ENCODE results near the gene NFIA.

The NFIA gene

DNA sequence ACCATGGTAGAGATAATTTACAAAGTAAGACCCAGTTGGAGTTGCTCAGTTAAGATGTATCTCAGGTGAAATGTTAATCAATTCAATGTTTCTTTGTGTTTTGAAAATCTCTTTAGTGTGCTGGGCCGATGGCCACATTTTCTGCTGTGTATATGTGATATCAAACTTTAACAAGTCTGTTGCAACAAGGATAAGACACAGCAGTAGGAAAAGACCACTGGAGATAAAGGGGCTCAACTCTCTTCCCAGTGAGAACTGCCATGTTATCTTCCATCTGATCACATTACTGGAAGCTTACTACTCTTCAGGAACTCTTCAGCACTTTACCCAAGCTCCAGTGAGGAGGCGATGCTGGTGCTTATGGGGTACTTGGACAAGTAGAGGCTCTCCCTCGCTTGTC is 227.7 kb downstream of the NFIA start:
- no peak overlapping the region for H3K4me3 ChIP-seq (ENCODE audit: extremely low read depth, insufficient read depth, low read length, poor library complexity, severe bottlenecking)
- H3K4me1 ChIP-seq (ENCODE audit: control insufficient read depth, insufficient read depth, low read length, poor library complexity, severe bottlenecking) = no peaks in the 10 kb centered on the region

DNA sequence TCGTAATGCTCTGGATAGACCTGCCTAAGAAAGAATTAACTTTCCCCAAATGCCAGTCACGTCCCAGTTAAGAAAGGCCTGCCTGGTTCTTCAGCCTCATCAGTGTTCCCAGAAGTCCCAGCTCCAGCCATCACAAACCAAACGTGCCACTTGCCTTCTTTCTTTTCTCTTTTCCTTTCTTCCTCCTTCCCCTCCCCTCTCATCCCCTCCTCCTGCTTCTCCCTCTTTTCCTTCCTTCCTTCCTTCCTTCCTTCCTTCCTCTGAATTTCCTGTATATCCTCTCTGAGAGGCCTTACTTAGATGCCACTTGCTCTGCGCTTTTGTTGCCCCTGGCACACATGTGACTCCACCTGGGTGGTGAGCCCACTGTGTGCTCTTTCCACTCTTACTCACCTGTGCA is 228.2 kb downstream of the NFIA start:
- Histone ChIP-seq H3K36me3 (ENCODE audit: control insufficient read depth, insufficient read depth, low read length) (no peaks in the 10 kb centered on the region), H3K9me3 (ENCODE audit: control insufficient read depth, low read length) (no peaks in the 10 kb centered on the region), H3K4me1 (ENCODE audit: control insufficient read depth, insufficient read depth, low read length, poor library complexity, severe bottlenecking) (no peaks in the 10 kb centered on the region), H3K4me3 (ENCODE audit: extremely low read depth, insufficient read depth, low read length, poor library complexity, severe bottlenecking) (no peak overlapping the region), H3K27ac (ENCODE audit: low read depth, low read length, severe bottlenecking) (no peak overlapping the region)
- 96 to 98% methylated on average over 4 of the region's 4 CpGs for WGBS, 2 experiments (ENCODE audit: insufficient coverage in 2 of 2)

More for the DNA sequence above, 227.7 kb downstream of the NFIA start:
- Histone ChIP-seq H3K9me3 (ENCODE audit: control insufficient read depth, low read length) (no peaks in the 10 kb centered on the region), H3K27ac (ENCODE audit: low read depth, low read length, severe bottlenecking) (no peak overlapping the region), H3K36me3 (ENCODE audit: control insufficient read depth, insufficient read depth, low read length) (no peaks in the 10 kb centered on the region)
- WGBS, 2 experiments (ENCODE audit: insufficient coverage in 2 of 2) = 75% methylated on average over 1 of the region's 3 CpGs; no CpG with 5 or more reads in 1 of the 2 experiments

DNA sequence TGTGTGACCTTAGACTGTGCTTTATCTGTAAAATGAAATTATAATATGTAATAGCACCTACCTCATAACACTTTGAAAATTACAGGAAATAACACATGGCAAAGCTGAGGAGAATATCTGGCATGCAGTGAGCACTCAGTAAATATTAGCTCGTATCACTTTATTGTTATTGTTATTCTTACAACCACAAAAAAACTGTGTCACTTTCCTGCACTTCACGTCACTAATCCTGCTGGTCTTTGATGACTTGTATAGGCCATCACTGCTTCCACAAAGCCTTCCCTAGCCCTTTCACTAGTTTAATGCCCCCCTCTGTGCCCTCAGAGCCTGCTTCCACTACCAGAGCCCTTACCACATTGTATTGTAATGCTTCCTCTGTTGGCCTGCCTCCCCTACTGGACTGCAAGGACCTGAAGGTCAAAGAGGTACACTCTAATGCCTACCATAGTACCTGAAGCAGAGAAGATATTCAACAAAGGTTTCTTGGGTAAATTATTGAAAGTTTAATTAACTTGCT is 231.6 kb downstream of the NFIA start:
- Histone ChIP-seq H3K4me1 (ENCODE audit: control insufficient read depth, insufficient read depth, low read length, poor library complexity, severe bottlenecking) (no peaks in the 10 kb centered on the region), H3K36me3 (ENCODE audit: control insufficient read depth, insufficient read depth, low read length) (no peaks in the 10 kb centered on the region), H3K4me3 (ENCODE audit: extremely low read depth, insufficient read depth, low read length, poor library complexity, severe bottlenecking) (no peak overlapping the region), H3K27ac (ENCODE audit: low read depth, low read length, severe bottlenecking) (no peak overlapping the region), H3K9me3 (ENCODE audit: control insufficient read depth, low read length) (no peaks in the 10 kb centered on the region)
- WGBS, 2 experiments (ENCODE audit: insufficient coverage in 2 of 2) = 71 to 78% methylated on average over 1 to 2 of the region's 2 CpGs

DNA sequence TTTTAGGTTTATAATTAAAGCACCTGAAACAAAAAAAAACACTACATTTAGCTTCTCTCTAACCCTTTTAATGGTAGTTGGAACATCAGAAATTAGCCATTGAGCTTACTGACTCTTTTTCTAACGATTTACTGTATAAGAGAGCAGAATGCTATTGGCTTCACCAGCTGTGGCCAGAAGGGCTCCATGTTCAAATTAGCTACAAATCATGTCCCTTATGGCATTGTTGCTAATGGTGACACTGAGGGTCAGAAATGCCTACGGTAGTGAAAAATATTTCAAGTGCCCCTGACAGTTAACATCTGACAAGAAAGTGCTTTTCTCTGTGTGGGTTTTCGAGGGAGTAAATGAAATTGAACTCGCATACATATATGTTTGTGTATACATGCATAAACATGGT is 232.7 kb downstream of the NFIA start:
- no peak overlapping the region for H3K4me3 ChIP-seq (ENCODE audit: extremely low read depth, insufficient read depth, low read length, poor library complexity, severe bottlenecking)

DNA sequence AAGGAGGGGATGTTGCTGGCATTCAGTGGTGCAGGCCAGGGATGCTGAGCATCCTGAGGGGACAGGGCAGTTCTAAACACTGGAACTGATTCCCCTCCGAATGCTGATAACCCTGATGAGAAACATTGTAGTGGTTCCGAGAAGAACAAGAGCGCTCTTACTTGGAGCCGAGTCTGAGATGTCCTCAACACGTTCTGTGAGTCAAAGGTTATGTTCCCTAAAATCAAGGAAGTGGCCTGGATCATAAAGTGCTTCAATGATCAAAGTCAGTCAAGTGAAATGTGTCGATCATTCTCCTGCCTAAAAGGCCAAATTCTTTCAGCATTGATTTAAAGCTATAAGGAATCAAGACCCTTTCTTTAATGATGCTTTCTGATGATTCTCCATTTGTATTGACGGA is 234.1 kb downstream of the NFIA start:
- no peaks in the 10 kb centered on the region for H3K4me1 ChIP-seq (ENCODE audit: control insufficient read depth, insufficient read depth, low read length, poor library complexity, severe bottlenecking)
- H3K27ac ChIP-seq (ENCODE audit: low read depth, low read length, severe bottlenecking) = no peak overlapping the region
- WGBS, 2 experiments (ENCODE audit: insufficient coverage in 2 of 2) = 88 to 89% methylated on average over 6 of the region's 7 CpGs

More for the DNA sequence above, 232.7 kb downstream of the NFIA start:
- H3K27ac ChIP-seq (ENCODE audit: low read depth, low read length, severe bottlenecking) = no peak overlapping the region
- no peaks in the 10 kb centered on the region for H3K9me3 ChIP-seq (ENCODE audit: control insufficient read depth, low read length)
- no peaks in the 10 kb centered on the region for H3K36me3 ChIP-seq (ENCODE audit: control insufficient read depth, insufficient read depth, low read length)
- H3K4me1 ChIP-seq (ENCODE audit: control insufficient read depth, insufficient read depth, low read length, poor library complexity, severe bottlenecking) = no peaks in the 10 kb centered on the region
- 80 to 100% methylated on average over 1 to 2 of the region's 4 CpGs for WGBS, 2 experiments (ENCODE audit: insufficient coverage in 2 of 2)

DNA sequence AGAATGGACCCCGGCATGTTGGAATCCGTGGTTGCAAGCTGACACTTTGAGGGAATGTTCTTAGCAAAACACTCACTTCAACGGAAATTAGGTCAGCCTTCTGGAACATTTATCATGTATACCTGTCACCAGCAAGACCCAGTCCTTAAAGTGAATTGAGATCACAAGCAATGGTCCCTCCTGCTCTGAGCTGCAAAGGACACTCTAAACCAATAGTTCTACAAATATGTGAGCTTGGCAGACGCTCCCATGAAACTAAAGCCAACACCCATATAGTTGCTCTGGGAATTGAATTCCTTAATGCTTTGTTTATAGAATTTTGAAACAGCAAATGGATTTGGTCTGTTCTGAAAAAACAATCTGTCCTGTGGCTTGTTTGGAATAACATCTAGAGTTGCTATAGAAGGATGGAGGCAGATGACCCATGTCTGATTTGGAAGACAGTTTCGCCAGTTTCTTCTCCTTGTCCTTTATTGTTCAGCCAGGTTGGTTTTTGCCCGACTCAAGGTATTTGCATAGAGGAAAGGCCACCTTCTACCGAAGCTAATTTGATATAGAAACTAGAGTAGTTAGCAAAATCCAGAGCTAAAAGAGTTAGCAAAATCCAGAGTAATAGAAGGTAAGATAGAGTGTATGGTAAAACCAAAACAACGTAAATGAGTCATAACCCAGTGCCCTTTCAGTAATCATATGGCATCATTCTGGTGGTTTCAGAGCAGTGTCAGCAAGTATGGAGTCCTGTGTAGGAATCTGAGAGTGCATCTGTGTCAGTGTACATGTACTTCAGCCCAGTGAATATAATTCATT is 236.2 kb downstream of the NFIA start:
- 80 to 83% methylated on average over 5 to 7 of the region's 8 CpGs for WGBS, 2 experiments (ENCODE audit: insufficient coverage in 2 of 2)
- H3K36me3 ChIP-seq (ENCODE audit: control insufficient read depth, insufficient read depth, low read length) = no peaks in the 10 kb centered on the region
- H3K27ac ChIP-seq (ENCODE audit: low read depth, low read length, severe bottlenecking) = no peak overlapping the region
- no peaks in the 10 kb centered on the region for H3K9me3 ChIP-seq (ENCODE audit: control insufficient read depth, low read length)
- H3K4me1 ChIP-seq (ENCODE audit: control insufficient read depth, insufficient read depth, low read length, poor library complexity, severe bottlenecking) = no peaks in the 10 kb centered on the region
- H3K4me3 ChIP-seq (ENCODE audit: extremely low read depth, insufficient read depth, low read length, poor library complexity, severe bottlenecking) = no peak overlapping the region

More for the DNA sequence above, 234.1 kb downstream of the NFIA start:
- no peak overlapping the region for H3K4me3 ChIP-seq (ENCODE audit: extremely low read depth, insufficient read depth, low read length, poor library complexity, severe bottlenecking)
- H3K9me3 ChIP-seq (ENCODE audit: control insufficient read depth, low read length) = no peaks in the 10 kb centered on the region
- no peaks in the 10 kb centered on the region for H3K36me3 ChIP-seq (ENCODE audit: control insufficient read depth, insufficient read depth, low read length)

DNA sequence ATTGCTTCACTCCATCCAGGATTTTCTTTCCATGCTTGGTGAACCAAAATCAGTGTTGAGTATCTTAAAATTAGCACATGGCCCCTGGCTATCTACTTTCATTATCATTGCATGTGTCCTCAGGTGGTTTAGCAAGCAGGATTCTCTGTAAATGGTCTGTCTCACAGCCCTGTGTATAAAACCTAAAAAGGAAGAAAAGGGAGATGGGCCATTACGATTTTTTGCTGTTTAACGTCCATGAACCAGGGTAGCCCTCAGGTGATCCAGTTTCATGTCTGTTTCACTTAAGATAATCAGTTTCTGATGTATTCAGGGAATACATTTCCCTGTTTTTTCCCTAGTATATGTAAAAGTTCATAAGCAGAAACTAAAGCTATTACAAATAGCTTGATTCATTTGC is 238.2 kb downstream of the NFIA start:
- no peak overlapping the region for H3K27ac ChIP-seq (ENCODE audit: low read depth, low read length, severe bottlenecking)
- H3K9me3 ChIP-seq (ENCODE audit: control insufficient read depth, low read length) = no peaks in the 10 kb centered on the region
- H3K4me1 ChIP-seq (ENCODE audit: control insufficient read depth, insufficient read depth, low read length, poor library complexity, severe bottlenecking) = no peaks in the 10 kb centered on the region
- no peaks in the 10 kb centered on the region for H3K36me3 ChIP-seq (ENCODE audit: control insufficient read depth, insufficient read depth, low read length)
- 33 to 43% methylated on average over 1 to 2 of the region's 2 CpGs for WGBS, 2 experiments (ENCODE audit: insufficient coverage in 2 of 2)
- no peak overlapping the region for H3K4me3 ChIP-seq (ENCODE audit: extremely low read depth, insufficient read depth, low read length, poor library complexity, severe bottlenecking)

DNA sequence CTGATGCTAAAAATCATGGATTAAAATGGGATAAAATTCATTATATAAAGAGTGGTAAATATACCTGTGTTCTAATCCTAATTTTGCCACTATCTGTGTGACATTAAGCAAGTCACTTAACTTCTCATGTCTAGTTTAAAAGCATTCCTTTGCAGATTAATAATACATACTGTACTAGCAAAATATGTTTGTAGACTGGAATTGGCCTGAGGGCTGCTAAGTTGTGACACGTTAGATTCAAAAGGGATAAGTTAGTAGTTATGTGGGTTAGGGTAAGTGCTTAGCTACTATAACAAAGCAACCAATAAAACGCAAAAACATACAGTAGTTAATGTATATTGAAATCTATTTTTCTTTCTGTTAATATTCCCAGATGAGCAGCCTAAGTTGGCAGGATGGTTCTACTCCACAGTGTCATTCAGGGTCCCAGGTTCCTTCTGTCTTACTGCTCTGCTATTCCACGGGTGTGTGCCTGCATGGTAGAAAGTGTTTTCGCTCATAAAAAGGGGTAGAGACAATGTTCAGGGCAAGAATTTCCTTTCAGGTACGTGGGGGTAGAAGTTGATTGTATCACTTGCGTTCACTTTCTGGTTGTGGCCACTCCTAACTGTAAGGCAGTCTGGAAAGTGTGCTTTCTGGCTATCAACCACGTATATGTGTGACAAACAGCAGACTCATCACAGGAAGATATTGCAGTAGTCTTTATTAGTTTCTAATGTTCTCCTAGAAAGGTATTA is 239.8 kb downstream of the NFIA start:
- Histone ChIP-seq H3K4me1 (ENCODE audit: control insufficient read depth, insufficient read depth, low read length, poor library complexity, severe bottlenecking) (no peaks in the 10 kb centered on the region), H3K4me3 (ENCODE audit: extremely low read depth, insufficient read depth, low read length, poor library complexity, severe bottlenecking) (no peak overlapping the region), H3K27ac (ENCODE audit: low read depth, low read length, severe bottlenecking) (no peak overlapping the region), H3K36me3 (ENCODE audit: control insufficient read depth, insufficient read depth, low read length) (no peaks in the 10 kb centered on the region), H3K9me3 (ENCODE audit: control insufficient read depth, low read length) (no peaks in the 10 kb centered on the region)
- 77 to 83% methylated on average over 3 of the region's 7 CpGs for WGBS, 2 experiments (ENCODE audit: insufficient coverage in 2 of 2)

DNA sequence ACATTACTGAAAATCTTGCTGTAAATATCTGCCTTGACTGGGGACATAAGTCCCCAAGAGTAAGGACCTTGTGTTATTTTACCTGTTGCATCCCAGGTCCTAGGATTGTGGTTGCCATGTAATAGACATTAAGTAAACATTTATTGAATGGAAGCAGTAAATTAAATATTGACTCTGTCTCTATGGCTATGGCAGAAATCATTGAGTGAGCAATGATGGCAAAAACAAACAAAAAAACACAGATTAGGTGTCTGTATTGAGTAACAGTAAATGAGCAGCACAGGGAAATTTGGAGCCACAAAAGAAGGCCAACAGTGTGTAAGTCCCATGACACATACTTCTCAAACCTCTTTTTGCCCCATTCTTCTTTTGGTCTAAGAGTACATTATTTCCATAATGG is 240.4 kb downstream of the NFIA start:
- H3K4me3 ChIP-seq (ENCODE audit: extremely low read depth, insufficient read depth, low read length, poor library complexity, severe bottlenecking) = no peak overlapping the region
- H3K27ac ChIP-seq (ENCODE audit: low read depth, low read length, severe bottlenecking) = no peak overlapping the region
- H3K9me3 ChIP-seq (ENCODE audit: control insufficient read depth, low read length) = no peaks in the 10 kb centered on the region
- no peaks in the 10 kb centered on the region for H3K4me1 ChIP-seq (ENCODE audit: control insufficient read depth, insufficient read depth, low read length, poor library complexity, severe bottlenecking)
- H3K36me3 ChIP-seq (ENCODE audit: control insufficient read depth, insufficient read depth, low read length) = no peaks in the 10 kb centered on the region

DNA sequence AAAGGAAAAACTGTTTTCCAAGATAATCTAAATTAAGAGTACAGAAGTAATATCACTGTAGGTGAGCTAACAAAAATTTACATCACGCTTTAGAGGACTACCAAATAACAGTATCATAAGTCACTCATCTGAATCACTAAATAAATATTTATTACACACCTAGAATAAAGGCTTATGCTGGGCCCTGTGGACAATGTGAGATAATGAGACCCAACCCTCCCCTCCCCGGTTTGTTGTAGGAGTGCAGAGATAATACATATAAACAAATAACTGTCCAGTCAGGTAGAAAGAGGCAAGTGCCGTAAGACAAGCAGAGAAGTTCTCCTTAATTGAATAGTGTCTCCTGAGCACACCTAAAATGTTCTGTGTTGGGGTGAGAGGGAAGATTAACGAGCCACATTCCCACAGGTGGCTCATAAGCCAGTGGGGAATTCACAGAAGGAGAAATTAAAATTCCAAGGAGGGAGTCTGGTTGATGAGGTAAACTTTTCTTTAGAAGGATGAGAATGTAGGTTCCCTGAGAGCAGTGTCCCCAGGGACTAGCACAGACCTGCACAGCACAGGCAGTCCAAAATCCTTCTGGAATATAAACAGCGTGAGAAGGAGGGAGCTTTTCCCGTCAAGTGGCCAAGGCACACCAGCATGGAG is 241.4 kb downstream of the NFIA start:
- Histone ChIP-seq H3K4me1 (ENCODE audit: control insufficient read depth, insufficient read depth, low read length, poor library complexity, severe bottlenecking) (no peaks in the 10 kb centered on the region), H3K27ac (ENCODE audit: low read depth, low read length, severe bottlenecking) (no peak overlapping the region), H3K4me3 (ENCODE audit: extremely low read depth, insufficient read depth, low read length, poor library complexity, severe bottlenecking) (no peak overlapping the region), H3K9me3 (ENCODE audit: control insufficient read depth, low read length) (no peaks in the 10 kb centered on the region), H3K36me3 (ENCODE audit: control insufficient read depth, insufficient read depth, low read length) (no peaks in the 10 kb centered on the region)
- 84 to 100% methylated on average over 3 of the region's 6 CpGs for WGBS, 2 experiments (ENCODE audit: insufficient coverage in 2 of 2)

Measured in mesodermal cell (in vitro differentiated cells).